Motor neuron (in vitro differentiated cells): ENCODE measurements around the gene ABCB1. TPM values are rescaled to one million over a fixed set of nuclear protein-coding genes. Genes with fewer than 3 reads are reported as not detected.

ENCODE experiments used
- total RNA-seq, 8 experiments: library from RNA; unstranded; fragments of 300-600 nt; gene quantifications; 2 replicates each; pipeline versions ENCODE4 v1.2.3 to v1.2.4, GENCODE V29; 2022

Gene ABCB1
- total RNA-seq, 8 experiments from 2014 or later = 1.3 to 6.7 (median 2.7) TPM; not detected in 2

Other genes starting within 250 kb of the ABCB1 start
- 1 to 10 TPM in 4 of 8 experiments, under 1 TPM in 4; 0.22 to 2.7 (median 1.2) TPM for gene ABCB4, start 125.2 kb downstream of the ABCB1 start, total RNA-seq
- gene RUNDC3B, start 27.5 kb upstream of the ABCB1 start, total RNA-seq = 10 to 100 TPM in 5 of 8 experiments, 1 to 10 TPM in 2, under 1 TPM in 1; 0.41 to 27.1 (median 16.8) TPM